Esophagus muscularis mucosa (tissue), 3 donors: ENCODE data around the gene RPL27.

ENCODE experiments used
- POLR2A ChIP-seq: fragments of 450-650 bp; IDR thresholded peaks from one replicate; pipeline ENCODE4 v1.6.1; 2017; ENCODE audit warnings: antibody characterized with exemption, moderate library complexity, mild to moderate bottlenecking, low read depth
- POLR2AphosphoS5 ChIP-seq, 2 donors: sonication (generic); formaldehyde crosslinking; IDR thresholded peaks; one replicate each; pipeline ENCODE4 v1.6.1; 2017; ENCODE audit warnings: antibody characterized with exemption in 2 of 2
- TF ChIP-seq, protein P1 (sequence below), 3 experiments: fragments of 200-600 bp in 2 of 3; fragments of 450-650 bp in 1 of 3; sonication (generic) in 2 of 3; IDR thresholded peaks; one replicate each; pipeline ENCODE4 v1.5.1; 2017 to 2019; ENCODE audit warnings: antibody characterized with exemption in 3 of 3, mild to moderate bottlenecking in 2 of 3, moderate library complexity in 1 of 3

DNA sequence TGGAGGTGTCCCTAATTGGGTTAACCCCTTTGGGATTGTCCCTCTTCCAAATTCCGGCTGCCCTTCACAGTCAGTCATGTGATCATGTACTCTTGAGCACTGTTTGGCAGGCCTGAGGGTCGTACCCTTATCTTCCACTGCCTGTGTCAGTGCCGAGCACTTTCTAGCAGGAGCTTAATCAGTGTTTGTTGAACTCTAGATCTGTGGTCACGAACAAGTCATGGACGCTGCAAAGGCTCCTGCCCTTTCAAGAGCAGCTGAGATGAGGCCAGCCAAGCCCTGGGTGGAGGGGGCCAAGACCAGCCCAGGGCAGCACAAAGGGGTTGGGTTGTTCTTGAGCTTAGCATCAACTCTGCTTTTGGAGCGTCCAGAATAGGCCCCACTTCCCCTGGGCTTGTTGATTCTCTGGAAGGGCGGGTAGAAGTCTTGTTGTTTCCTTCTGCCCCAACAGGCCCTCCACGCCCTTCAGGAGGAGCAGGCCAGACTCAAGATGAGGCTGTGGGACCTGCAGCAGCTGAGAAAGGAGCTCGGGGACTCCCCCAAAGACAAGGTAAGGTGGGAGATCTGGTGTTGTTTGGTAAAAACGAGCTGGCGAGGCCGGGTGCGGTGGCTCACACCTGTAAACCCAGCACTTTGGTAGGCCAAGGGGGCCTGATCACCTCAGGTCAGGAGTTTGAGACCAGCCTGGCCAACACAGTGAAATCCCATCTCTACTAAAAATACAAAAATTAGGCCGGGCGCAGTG is 13.7 kb downstream of the RPL27 start:
- no peak for TF ChIP-seq POLR2A
- TF ChIP-seq, protein P1, sequence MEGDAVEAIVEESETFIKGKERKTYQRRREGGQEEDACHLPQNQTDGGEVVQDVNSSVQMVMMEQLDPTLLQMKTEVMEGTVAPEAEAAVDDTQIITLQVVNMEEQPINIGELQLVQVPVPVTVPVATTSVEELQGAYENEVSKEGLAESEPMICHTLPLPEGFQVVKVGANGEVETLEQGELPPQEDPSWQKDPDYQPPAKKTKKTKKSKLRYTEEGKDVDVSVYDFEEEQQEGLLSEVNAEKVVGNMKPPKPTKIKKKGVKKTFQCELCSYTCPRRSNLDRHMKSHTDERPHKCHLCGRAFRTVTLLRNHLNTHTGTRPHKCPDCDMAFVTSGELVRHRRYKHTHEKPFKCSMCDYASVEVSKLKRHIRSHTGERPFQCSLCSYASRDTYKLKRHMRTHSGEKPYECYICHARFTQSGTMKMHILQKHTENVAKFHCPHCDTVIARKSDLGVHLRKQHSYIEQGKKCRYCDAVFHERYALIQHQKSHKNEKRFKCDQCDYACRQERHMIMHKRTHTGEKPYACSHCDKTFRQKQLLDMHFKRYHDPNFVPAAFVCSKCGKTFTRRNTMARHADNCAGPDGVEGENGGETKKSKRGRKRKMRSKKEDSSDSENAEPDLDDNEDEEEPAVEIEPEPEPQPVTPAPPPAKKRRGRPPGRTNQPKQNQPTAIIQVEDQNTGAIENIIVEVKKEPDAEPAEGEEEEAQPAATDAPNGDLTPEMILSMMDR (IDR thresholded peaks at IDR 0.05) = no peak
- no peak for TF ChIP-seq POLR2AphosphoS5 (IDR thresholded peaks at IDR 0.05)
